Fibroblast of lung (primary cell): ENCODE data around the gene PDE6D. TPM values are rescaled to one million over a fixed set of nuclear protein-coding genes. Genes with fewer than 3 reads are reported as not detected.

ENCODE experiments used
- DNase-seq, 2 donors: peaks; one replicate each; pipeline versions ENCODE4 v3.0.0 to v3.0.0-alpha.2; 2010; ENCODE audit warnings: low read depth in 2 of 2
- H2AFZ ChIP-seq: 2 replicates; pipeline ENCODE4 v1.5.1; 2012; ENCODE audit warnings: low read length, control low read depth, inconsistent platforms
- H3K27ac ChIP-seq: 2 replicates; pipeline ENCODE4 v1.5.1; 2011; ENCODE audit warnings: low read length, control low read depth; ENCODE audit not compliant: insufficient read depth
- H3K27me3 ChIP-seq: 2 replicates; pipeline ENCODE4 v1.5.1; 2011; ENCODE audit warnings: mild to moderate bottlenecking, low read length; ENCODE audit not compliant: control insufficient read depth, insufficient read depth
- H3K36me3 ChIP-seq: 2 replicates; pipeline ENCODE4 v1.5.1; 2011; ENCODE audit warnings: low read length; ENCODE audit not compliant: control insufficient read depth, insufficient read depth
- H3K4me1 ChIP-seq: 2 replicates; pipeline ENCODE4 v1.5.1; 2011; ENCODE audit warnings: low read length; ENCODE audit not compliant: control insufficient read depth, insufficient read depth; ENCODE audit errors: extremely low read depth
- H3K4me2 ChIP-seq: 2 replicates; pipeline ENCODE4 v1.5.1; 2011; ENCODE audit warnings: low read length, control low read depth; ENCODE audit not compliant: insufficient read depth; ENCODE audit errors: extremely low read depth
- H3K4me3 ChIP-seq, 4 experiments: fragments of 200-600 bp in 1 of 4; sonication (generic) in 1 of 4; replicated peaks in 1 of 4; 2 replicates each; pipeline ENCODE4 v1.5.1; 2011 to 2016; ENCODE audit warnings: low read length in 4 of 4, low read depth in 3 of 4, mild to moderate bottlenecking in 3 of 4, control low read depth in 2 of 4, inconsistent platforms in 1 of 4, mixed read lengths in 1 of 4; ENCODE audit not compliant: insufficient read depth in 1 of 4; ENCODE audit errors: control extremely low read depth in 1 of 4
- H3K79me2 ChIP-seq: 2 replicates; pipeline ENCODE4 v1.5.1; 2012; ENCODE audit warnings: mild to moderate bottlenecking, low read length, inconsistent platforms; ENCODE audit not compliant: control insufficient read depth, insufficient read depth
- H3K9ac ChIP-seq: 2 replicates; pipeline ENCODE4 v1.5.1; 2011; ENCODE audit warnings: mild to moderate bottlenecking, low read length, control low read depth; ENCODE audit not compliant: insufficient read depth
- H3K9me3 ChIP-seq: 2 replicates; pipeline ENCODE4 v1.5.1; 2012; ENCODE audit warnings: low read depth, low read length; ENCODE audit not compliant: control insufficient read depth, insufficient read depth
- H4K20me1 ChIP-seq: 2 replicates; pipeline ENCODE4 v1.5.1; 2011; ENCODE audit warnings: low read length; ENCODE audit not compliant: control insufficient read depth, insufficient read depth; ENCODE audit errors: extremely low read depth
- CTCF ChIP-seq, 2 donors: IDR thresholded peaks in 1 of 2; conservative IDR thresholded peaks in 1 of 2; 1 replicate in 1 of 2; 2 replicates in 1 of 2; pipeline ENCODE4 v1.5.1; 2011 to 2012; ENCODE audit warnings: low read length in 2 of 2, control low read depth in 1 of 2, inconsistent platforms in 1 of 2, low read depth in 1 of 2, mild to moderate bottlenecking in 1 of 2
- EZH2 ChIP-seq: IDR thresholded peaks from 2 replicates; pipeline ENCODE4 v1.5.1; 2012; ENCODE audit warnings: low read length, control low read depth, mild to moderate bottlenecking; ENCODE audit errors: missing control alignments
- polyA plus RNA-seq, 2 donors: library from polyadenylated mRNA; depleted of rRNA in 1 of 2; stranded (reverse) in 1 of 2; unstranded in 1 of 2; fragments of >200 nt; gene quantifications; 2 replicates each; pipeline ENCODE4 v1.2.1, GENCODE V29; 2011 to 2012; ENCODE audit warnings: missing spikeins in 1 of 2
- total RNA-seq: library from RNA; depleted of rRNA; stranded (reverse); fragments of >200 nt; gene quantifications from 2 replicates; pipeline ENCODE4 v1.2.1, GENCODE V29; 2014

Gene PDE6D
- total and polyA plus RNA-seq, 2 donors (not counting 1 experiment from before 2014, with no cell fraction given): 14.4 to 32.3 TPM

GRCh38 chr2:231691251-231691772 lies 89.8 kb downstream of the PDE6D start:
- DNase-seq: no peak
- H3K79me2 ChIP-seq: no peaks in the 10 kb centered on the region
- no peak overlapping the region for H3K4me3 ChIP-seq
- H3K4me1 ChIP-seq: peaks cover 2% of the 10 kb centered on the region
- H3K9ac ChIP-seq: no peak overlapping the region
- H2AFZ ChIP-seq: no peak overlapping the region
- H4K20me1 ChIP-seq: no peaks in the 10 kb centered on the region
- H3K9me3 ChIP-seq: no peaks in the 10 kb centered on the region
- H3K4me2 ChIP-seq: no peak overlapping the region
- TF ChIP-seq CTCF (conservative IDR thresholded peaks at IDR 0.05 in 1 of 2, IDR thresholded peaks at IDR 0.05 in 1 of 2; ENCODE audit: low read depth in 1 of 2, low read length in 2 of 2) (no peak), EZH2 (no peak)
- no peak overlapping the region for H3K27ac ChIP-seq
- no peaks in the 10 kb centered on the region for H3K36me3 ChIP-seq
- no peaks in the 10 kb centered on the region for H3K27me3 ChIP-seq

- H4K20me1 ChIP-seq: no peaks in the 10 kb centered on the region
- H3K9me3 ChIP-seq: no peaks in the 10 kb centered on the region
- H3K4me3 ChIP-seq: no peak overlapping the region
- H2AFZ ChIP-seq: no peak overlapping the region
- H3K9ac ChIP-seq: no peak overlapping the region
- no peaks in the 10 kb centered on the region for H3K36me3 ChIP-seq
- H3K4me1 ChIP-seq: no peaks in the 10 kb centered on the region
- H3K27me3 ChIP-seq: no peaks in the 10 kb centered on the region
- H3K4me2 ChIP-seq: no peak overlapping the region
- H3K27ac ChIP-seq: no peak overlapping the region
- no peaks in the 10 kb centered on the region for H3K79me2 ChIP-seq
- TF ChIP-seq EZH2 (no peak), CTCF (conservative IDR thresholded peaks at IDR 0.05 in 1 of 2, IDR thresholded peaks at IDR 0.05 in 1 of 2; ENCODE audit: low read depth in 1 of 2, low read length in 2 of 2) (no peak)
- DNase-seq: no peak
Measured at GRCh38 chr2:231689124-231689893, 91.8 kb downstream of the PDE6D start.

- Histone ChIP-seq H3K79me2 (no peaks in the 10 kb centered on the region), H3K4me3 (no peak overlapping the region), H3K4me2 (no peak overlapping the region), H4K20me1 (no peaks in the 10 kb centered on the region), H3K36me3 (no peaks in the 10 kb centered on the region), H3K9me3 (no peaks in the 10 kb centered on the region), H3K27me3 (no peaks in the 10 kb centered on the region), H3K4me1 (no peaks in the 10 kb centered on the region), H3K9ac (no peak overlapping the region), H2AFZ (no peak overlapping the region), H3K27ac (no peak overlapping the region)
- TF ChIP-seq CTCF (conservative IDR thresholded peaks at IDR 0.05 in 1 of 2, IDR thresholded peaks at IDR 0.05 in 1 of 2; ENCODE audit: low read depth in 1 of 2, low read length in 2 of 2) (no peak), EZH2 (no peak)
- no peak for DNase-seq
Measured at GRCh38 chr2:231688719-231689118, 92.4 kb downstream of the PDE6D start.
